SU-DHL-6 (cell line): ENCODE results near the gene NPTXR.

Experiments used
- H2AFZ ChIP-seq: fragments of 200-600 bp; sonication (generic); 2 replicates; pipeline ENCODE4 v1.6.1; 2014; ENCODE audit warnings: low read depth, mild to moderate bottlenecking, moderate library complexity, mixed read lengths, antibody characterized with exemption, low read length; ENCODE audit not compliant: severe bottlenecking
- H3F3A ChIP-seq: fragments of 200-600 bp; shearing (Covaris generic); 2 replicates; pipeline ENCODE4 v1.6.0; 2016; ENCODE audit warnings: antibody characterized with exemption, mild to moderate bottlenecking; ENCODE audit not compliant: insufficient read depth
- H3K27ac ChIP-seq: fragments of 200-600 bp; sonication (generic); 2 replicates; pipeline ENCODE4 v1.5.1; 2016; ENCODE audit warnings: low read depth, mild to moderate bottlenecking, low read length, moderate library complexity, mixed read lengths
- H3K27me3 ChIP-seq: fragments of 200-600 bp; sonication (generic), shearing (Covaris generic); 2 replicates; pipeline ENCODE4 v1.6.0; 2014; ENCODE audit warnings: mild to moderate bottlenecking, low read length
- H3K36me3 ChIP-seq: fragments of 200-600 bp; sonication (generic); 2 replicates; pipeline ENCODE4 v1.6.1; 2014; ENCODE audit warnings: mild to moderate bottlenecking, low read length, mixed read lengths
- H3K4me2 ChIP-seq: fragments of 300-600, 200-600 bp; shearing (Covaris generic), sonication (generic); 2 replicates; pipeline ENCODE4 v1.6.0; 2014; ENCODE audit warnings: low read length, low read depth, mild to moderate bottlenecking; ENCODE audit not compliant: poor library complexity, severe bottlenecking
- H3K4me3 ChIP-seq: fragments of 200-600 bp; sonication (generic); 2 replicates; pipeline ENCODE4 v1.5.1; 2014; ENCODE audit warnings: antibody characterized with exemption, low read length, mild to moderate bottlenecking, mixed read lengths; ENCODE audit not compliant: insufficient read depth, poor library complexity, severe bottlenecking
- H3K79me2 ChIP-seq: fragments of 200-600 bp; sonication (generic); 2 replicates; pipeline ENCODE4 v1.6.1; 2014; ENCODE audit warnings: mild to moderate bottlenecking, low read length, moderate library complexity; ENCODE audit not compliant: insufficient read depth
- H3K9ac ChIP-seq: fragments of 200-600 bp; sonication (generic); 2 replicates; pipeline ENCODE4 v1.7.0; 2014; ENCODE audit warnings: mild to moderate bottlenecking, low read length
- H3K9me2 ChIP-seq: fragments of 200-600 bp; sonication (generic); replicated peaks from 2 replicates; pipeline ENCODE4 v1.6.1; 2014; ENCODE audit warnings: low read length; ENCODE audit not compliant: insufficient read depth
- H3K9me3 ChIP-seq: fragments of 200-600 bp; sonication (generic); 2 replicates; pipeline ENCODE4 v1.6.1; 2014; ENCODE audit warnings: low read length, mixed read lengths; ENCODE audit not compliant: insufficient read depth
- H4K20me1 ChIP-seq: fragments of 200-600 bp; sonication (generic); 2 replicates; pipeline ENCODE4 v1.6.1; 2014; ENCODE audit warnings: low read depth, mild to moderate bottlenecking, antibody characterized with exemption, low read length, moderate library complexity, mixed read lengths
- CTCF ChIP-seq: fragments of 200-600 bp; sonication (generic); IDR thresholded peaks from one replicate; pipeline ENCODE4 v1.5.1; 2017; ENCODE audit warnings: antibody characterized with exemption, mild to moderate bottlenecking, low read length, moderate library complexity; ENCODE audit not compliant: insufficient read depth, poor library complexity, severe bottlenecking
- EZH2phosphoT487 ChIP-seq: fragments of 200-600 bp; sonication (generic), shearing (Covaris generic); conservative IDR thresholded peaks from 2 replicates; pipeline ENCODE4 v1.6.1; 2018; ENCODE audit warnings: mild to moderate bottlenecking, antibody characterized with exemption, low read length, moderate library complexity, mixed read lengths

The NPTXR gene

DNA sequence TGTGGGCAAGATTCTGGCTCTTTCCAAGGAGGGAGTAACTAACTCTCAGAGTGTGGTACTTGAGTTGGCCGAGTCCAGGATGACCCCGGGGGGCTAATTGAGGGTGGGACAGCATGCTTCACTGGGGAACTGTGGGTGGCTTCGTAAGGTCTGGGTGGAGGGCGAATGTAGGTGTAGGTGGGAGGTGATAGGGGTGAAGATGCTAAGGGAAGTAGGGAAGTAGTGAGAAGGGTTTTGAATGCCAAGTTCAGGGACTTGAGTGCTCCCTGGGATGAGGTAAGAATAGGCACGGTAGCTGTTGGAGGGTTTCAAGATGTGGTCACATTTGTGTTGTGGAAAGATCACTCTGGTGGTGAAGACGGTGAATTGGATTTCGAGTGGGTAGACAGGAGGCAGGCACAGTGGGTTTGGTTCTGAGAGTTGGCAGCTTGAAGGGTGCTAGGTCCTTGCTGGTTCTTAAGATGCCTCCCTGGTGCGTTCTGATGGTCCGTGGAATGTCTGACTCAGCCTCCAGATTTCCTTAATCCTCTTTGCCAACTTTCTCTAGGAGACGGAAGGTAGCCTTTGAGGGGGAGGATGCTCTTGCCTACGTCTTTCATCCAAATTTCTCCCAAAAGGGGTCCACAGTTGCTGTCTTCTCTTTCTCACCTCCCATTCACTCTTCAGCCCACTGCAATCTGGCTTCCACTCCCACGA is 47.4 kb downstream of the NPTXR start:
- H3K36me3 ChIP-seq: no peaks in the 10 kb centered on the region
- H2AFZ ChIP-seq: no peak overlapping the region
- H3K9ac ChIP-seq: no peak overlapping the region

GRCh38 chr22:38795569-38795968 is 48.3 kb downstream of the NPTXR start:
- Histone ChIP-seq H3K9me2 (no peaks in the 10 kb centered on the region), H3K4me2 (no peak overlapping the region), H3K9me3 (peaks cover 9% of the 10 kb centered on the region; the same call in 1 of the 2 replicates), H3K27ac (no peak overlapping the region), H3K36me3 (no peaks in the 10 kb centered on the region), H3K27me3 (no peaks in the 10 kb centered on the region), H4K20me1 (no peaks in the 10 kb centered on the region), H3K4me3 (no peak overlapping the region), H3K79me2 (no peaks in the 10 kb centered on the region), H3F3A (0 out of 2 replicates have a peak, but pooled peaks cover 7% of the 10 kb centered on the region), H3K9ac (no peak overlapping the region), H2AFZ (no peak overlapping the region)
- TF ChIP-seq EZH2phosphoT487 (no peak), CTCF (no peak)

More for the DNA sequence above, 47.4 kb downstream of the NPTXR start:
- no peak for TF ChIP-seq CTCF
- no peak for TF ChIP-seq EZH2phosphoT487
- H3K9me2 ChIP-seq: no peaks in the 10 kb centered on the region
- H3K79me2 ChIP-seq: no peaks in the 10 kb centered on the region
- H3F3A ChIP-seq: 0 out of 2 replicates have a peak, but pooled peaks cover 7% of the 10 kb centered on the region
- no peak overlapping the region for H3K4me3 ChIP-seq
- no peaks in the 10 kb centered on the region for H4K20me1 ChIP-seq
- H3K27me3 ChIP-seq: no peaks in the 10 kb centered on the region
- H3K4me2 ChIP-seq: no peak overlapping the region
- H3K9me3 ChIP-seq: peaks cover 9% of the 10 kb centered on the region; the same call in 1 of the 2 replicates
- no peak overlapping the region for H3K27ac ChIP-seq

GRCh38 chr22:38793721-38794466 is 49.9 kb downstream of the NPTXR start, which contains the start of gene DNAL4:
Gene DNAL4, minus strand, starts transcription at chr22:38794143. Its CDS starts 11,412 bp downstream, at chr22:38782731.
- H3K9ac ChIP-seq: peak within 1 kb of the TSS; percentile 48
- no peaks in the 10 kb centered on the region for H3K9me2 ChIP-seq
- H3K27ac ChIP-seq: no peak within 1 kb of the TSS
- peak within 1 kb of the TSS; percentile 68 for H2AFZ ChIP-seq
- H4K20me1 ChIP-seq: no peaks in the 10 kb centered on the region
- H3K79me2 ChIP-seq: no peaks in the 10 kb centered on the region
- no peaks in the 10 kb centered on the region for H3K27me3 ChIP-seq
- H3K4me3 ChIP-seq: peak within 1 kb of the TSS; percentile 57
- H3K36me3 ChIP-seq: no peaks in the 10 kb centered on the region
- TF ChIP-seq EZH2phosphoT487 (no peak), CTCF (no peak)
- H3F3A ChIP-seq: 0 out of 2 replicates have a peak, but pooled peaks cover 7% of the 10 kb centered on the region
- H3K9me3 ChIP-seq: no peaks in the 10 kb centered on the region
- peak within 1 kb of the TSS; percentile 56 for H3K4me2 ChIP-seq
